Adipocyte (in vitro differentiated cells): ENCODE measurements around the gene GIPR.

Experiments
- DNase-seq: peaks from one replicate; pipeline ENCODE4 v3.0.0-alpha.2; 2015; ENCODE audit warnings: low read depth
- H3K27me3 ChIP-seq: replicated peaks from 2 replicates; pipeline ENCODE4 v1.7.0; 2013; ENCODE audit warnings: mild to moderate bottlenecking, low read length, moderate library complexity; ENCODE audit not compliant: control insufficient read depth, insufficient read depth
- H3K36me3 ChIP-seq: 2 replicates; pipeline ENCODE4 v1.7.0; 2013; ENCODE audit warnings: low read length, mild to moderate bottlenecking, moderate library complexity; ENCODE audit not compliant: control insufficient read depth, insufficient read depth, severe bottlenecking
- H3K4me1 ChIP-seq: 2 replicates; pipeline ENCODE4 v1.7.0; 2013; ENCODE audit warnings: mild to moderate bottlenecking, low read length, moderate library complexity; ENCODE audit not compliant: control insufficient read depth, insufficient read depth
- H3K4me3 ChIP-seq: 2 replicates; pipeline ENCODE4 v1.7.0; 2013; ENCODE audit warnings: mild to moderate bottlenecking, low read length, moderate library complexity
- H3K9ac ChIP-seq: 2 replicates; pipeline ENCODE4 v1.7.0; 2013; ENCODE audit warnings: mild to moderate bottlenecking, low read length, moderate library complexity
- H3K9me3 ChIP-seq: 2 replicates; pipeline ENCODE4 v1.7.0; 2013; ENCODE audit warnings: mild to moderate bottlenecking, low read length, moderate library complexity; ENCODE audit not compliant: control insufficient read depth

The GIPR gene

GRCh38 chr19:45705115-45705514 lies 37.1 kb downstream of the GIPR start:
- Histone ChIP-seq H3K27me3 (no peaks in the 10 kb centered on the region), H3K4me3 (no peak overlapping the region), H3K9me3 (no peaks in the 10 kb centered on the region), H3K36me3 (peaks cover 13% of the 10 kb centered on the region), H3K4me1 (no peaks in the 10 kb centered on the region), H3K9ac (no peak overlapping the region)
- no peak for DNase-seq

GRCh38 chr19:45705710-45706415 lies 37.8 kb downstream of the GIPR start:
- Histone ChIP-seq H3K4me3 (no peak overlapping the region), H3K9me3 (no peaks in the 10 kb centered on the region), H3K27me3 (no peaks in the 10 kb centered on the region), H3K4me1 (peaks cover 4% of the 10 kb centered on the region), H3K36me3 (peaks cover 13% of the 10 kb centered on the region), H3K9ac (no peak overlapping the region)
- DNase-seq = no peak

DNA sequence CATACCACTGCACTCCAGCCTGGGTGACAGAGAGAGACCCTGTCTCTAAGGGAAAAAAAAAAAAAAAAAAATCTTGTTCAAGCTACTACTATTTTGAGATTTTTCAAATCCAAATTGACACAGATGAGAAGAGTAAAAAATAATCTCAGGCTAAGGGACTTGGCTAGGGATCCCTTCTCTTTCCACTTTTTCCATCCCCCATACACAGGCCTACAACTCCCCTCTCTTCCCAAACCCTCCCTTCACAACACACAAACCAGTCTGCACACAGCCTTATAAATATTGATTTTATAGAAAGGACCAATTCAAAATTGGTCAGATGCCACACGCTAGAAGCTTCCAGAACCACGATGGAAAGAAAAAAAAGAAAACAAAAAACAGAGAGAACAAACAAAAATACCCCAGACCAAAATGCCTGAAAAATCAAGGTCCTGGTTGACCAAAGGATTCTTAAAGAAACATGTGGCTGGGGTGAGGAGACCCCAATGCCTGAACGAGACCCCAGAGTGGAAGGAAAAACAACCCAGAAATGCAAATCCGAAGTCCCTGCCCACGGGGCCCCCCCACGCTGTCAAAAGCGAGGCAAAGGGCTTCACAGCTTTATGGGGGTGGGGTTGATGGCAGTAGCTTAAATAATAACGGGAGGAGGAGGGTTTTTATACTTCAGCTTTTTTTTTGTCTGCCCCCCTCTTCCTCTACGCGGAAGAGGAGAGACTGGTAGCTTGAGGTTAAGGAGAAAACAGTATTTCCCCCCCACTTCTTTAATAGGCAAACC lies 42.5 kb downstream of the GIPR start:
- Histone ChIP-seq H3K4me3 (no peak overlapping the region), H3K4me1 (peaks cover 6% of the 10 kb centered on the region), H3K27me3 (no peaks in the 10 kb centered on the region), H3K9ac (peak overlapping the region; percentile 15), H3K36me3 (peaks cover 12% of the 10 kb centered on the region), H3K9me3 (no peaks in the 10 kb centered on the region)
- DNase-seq = no peak

- Histone ChIP-seq H3K9me3 (no peaks in the 10 kb centered on the region), H3K9ac (no peak overlapping the region), H3K36me3 (peaks cover 12% of the 10 kb centered on the region), H3K4me3 (no peak overlapping the region), H3K4me1 (peaks cover 16% of the 10 kb centered on the region), H3K27me3 (no peaks in the 10 kb centered on the region)
- no peak for DNase-seq
Observed at GRCh38 chr19:45711851-45712698, 44.1 kb downstream of the GIPR start.

- H3K4me3 ChIP-seq = no peak overlapping the region
- H3K9ac ChIP-seq = no peak overlapping the region
- H3K36me3 ChIP-seq = peaks cover 12% of the 10 kb centered on the region
- DNase-seq = no peak
- H3K4me1 ChIP-seq = peaks cover 17% of the 10 kb centered on the region
- H3K27me3 ChIP-seq = no peaks in the 10 kb centered on the region
- no peaks in the 10 kb centered on the region for H3K9me3 ChIP-seq
Observed at GRCh38 chr19:45712699-45713067, 44.7 kb downstream of the GIPR start.

DNA sequence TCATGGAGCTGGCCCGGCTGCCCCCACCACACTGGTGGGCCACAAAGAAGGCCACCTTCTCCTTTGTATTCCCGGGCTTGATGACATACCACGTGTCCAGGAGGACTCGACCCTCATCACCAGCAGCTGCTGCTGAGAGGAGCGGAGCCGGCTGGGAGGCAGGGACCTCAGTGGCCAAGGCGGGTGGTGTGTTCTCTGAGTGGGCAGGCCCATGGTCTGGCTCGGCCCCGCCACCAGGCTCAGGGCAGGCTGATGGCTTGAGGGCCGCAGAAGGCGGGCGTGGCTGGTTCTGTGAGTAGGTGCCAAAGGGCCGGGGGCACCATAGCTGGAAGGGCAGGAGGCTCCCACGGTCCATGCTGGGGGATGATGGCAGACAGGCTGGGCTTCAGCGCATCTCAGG lies 45.1 kb downstream of the GIPR start:
- H3K36me3 ChIP-seq = peaks cover 12% of the 10 kb centered on the region
- H3K9me3 ChIP-seq = no peaks in the 10 kb centered on the region
- peaks cover 22% of the 10 kb centered on the region for H3K4me1 ChIP-seq
- no peak overlapping the region for H3K4me3 ChIP-seq
- no peaks in the 10 kb centered on the region for H3K27me3 ChIP-seq
- H3K9ac ChIP-seq = no peak overlapping the region
- DNase-seq = no peak

DNA sequence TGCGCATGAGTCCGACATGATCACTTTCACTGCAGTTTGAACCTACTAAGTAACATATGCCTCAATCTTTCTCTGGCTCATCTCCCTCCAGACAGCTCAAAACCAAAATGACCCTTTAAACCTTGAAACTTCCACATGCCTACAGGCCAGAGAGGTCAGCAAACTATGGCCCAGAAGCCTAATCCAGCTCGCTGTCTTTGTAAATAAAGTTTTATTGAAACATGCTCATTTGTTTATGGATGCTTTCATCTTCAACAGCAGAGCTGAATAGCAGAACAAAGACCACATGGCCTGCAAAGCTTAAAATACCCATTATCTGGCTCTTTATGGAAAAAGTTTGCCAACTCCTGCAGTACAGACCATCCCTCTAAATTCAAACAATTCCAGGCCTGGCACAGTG lies 47.1 kb downstream of the GIPR start:
- peaks cover 27% of the 10 kb centered on the region for H3K4me1 ChIP-seq
- no peaks in the 10 kb centered on the region for H3K27me3 ChIP-seq
- H3K4me3 ChIP-seq = no peak overlapping the region
- no peak for DNase-seq
- H3K36me3 ChIP-seq = peaks cover 14% of the 10 kb centered on the region
- H3K9me3 ChIP-seq = no peaks in the 10 kb centered on the region
- no peak overlapping the region for H3K9ac ChIP-seq

GRCh38 chr19:45716359-45717130 lies 48.5 kb downstream of the GIPR start:
- H3K27me3 ChIP-seq = no peaks in the 10 kb centered on the region
- no peaks in the 10 kb centered on the region for H3K9me3 ChIP-seq
- H3K36me3 ChIP-seq = peaks cover 14% of the 10 kb centered on the region
- peak overlapping the region; percentile 97 for H3K4me3 ChIP-seq
- H3K4me1 ChIP-seq = peaks cover 30% of the 10 kb centered on the region
- peak overlapping the region; percentile 97 for H3K9ac ChIP-seq
- peak; percentile 53 for DNase-seq

DNA sequence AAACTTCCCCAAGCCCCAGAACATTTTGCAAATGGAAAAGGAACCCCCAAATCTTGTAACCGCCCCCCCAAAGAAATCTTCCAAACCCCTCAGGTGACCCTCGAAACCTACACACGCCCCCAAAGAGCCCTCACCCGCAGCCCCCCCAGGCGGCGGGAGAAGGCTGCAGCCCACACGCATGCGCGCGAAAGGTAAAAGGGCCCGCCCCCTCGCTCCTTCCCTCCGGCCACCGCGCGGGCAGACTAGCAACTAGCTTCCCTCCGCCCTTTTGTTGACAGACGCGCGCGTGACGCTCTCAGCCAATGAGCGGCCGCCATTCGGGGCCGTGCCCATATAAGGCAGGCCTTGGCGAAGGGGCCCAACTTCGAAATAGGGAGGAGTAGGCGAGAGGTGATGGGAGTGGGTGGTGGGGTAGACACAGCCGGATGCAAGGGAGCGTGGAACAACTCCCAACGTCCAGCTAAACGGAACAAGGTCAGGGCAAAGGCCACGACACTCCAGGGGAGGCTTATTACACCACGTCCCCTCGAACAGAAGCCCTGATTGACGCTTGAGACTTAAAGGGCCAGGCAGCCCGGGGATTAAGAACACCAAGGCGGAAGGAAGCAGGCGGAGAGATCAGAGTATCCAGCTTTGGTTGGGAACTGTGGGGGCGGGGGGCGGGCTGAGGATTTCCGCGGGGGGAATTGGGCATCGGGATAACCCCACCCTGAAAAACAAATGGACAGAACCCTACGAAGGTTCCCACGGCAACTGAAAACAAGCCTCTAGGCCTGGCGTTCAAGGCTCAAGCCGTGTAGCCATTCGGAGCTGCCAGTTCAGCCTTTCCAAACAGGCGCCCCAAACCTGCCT lies 49.3 kb downstream of the GIPR start:
- Histone ChIP-seq H3K4me3 (peak overlapping the region; percentile 97), H3K27me3 (no peaks in the 10 kb centered on the region), H3K36me3 (peaks cover 9% of the 10 kb centered on the region), H3K9me3 (no peaks in the 10 kb centered on the region), H3K4me1 (peaks cover 38% of the 10 kb centered on the region), H3K9ac (peak overlapping the region; percentile 97)
- DNase-seq = peak; percentile 100

DNA sequence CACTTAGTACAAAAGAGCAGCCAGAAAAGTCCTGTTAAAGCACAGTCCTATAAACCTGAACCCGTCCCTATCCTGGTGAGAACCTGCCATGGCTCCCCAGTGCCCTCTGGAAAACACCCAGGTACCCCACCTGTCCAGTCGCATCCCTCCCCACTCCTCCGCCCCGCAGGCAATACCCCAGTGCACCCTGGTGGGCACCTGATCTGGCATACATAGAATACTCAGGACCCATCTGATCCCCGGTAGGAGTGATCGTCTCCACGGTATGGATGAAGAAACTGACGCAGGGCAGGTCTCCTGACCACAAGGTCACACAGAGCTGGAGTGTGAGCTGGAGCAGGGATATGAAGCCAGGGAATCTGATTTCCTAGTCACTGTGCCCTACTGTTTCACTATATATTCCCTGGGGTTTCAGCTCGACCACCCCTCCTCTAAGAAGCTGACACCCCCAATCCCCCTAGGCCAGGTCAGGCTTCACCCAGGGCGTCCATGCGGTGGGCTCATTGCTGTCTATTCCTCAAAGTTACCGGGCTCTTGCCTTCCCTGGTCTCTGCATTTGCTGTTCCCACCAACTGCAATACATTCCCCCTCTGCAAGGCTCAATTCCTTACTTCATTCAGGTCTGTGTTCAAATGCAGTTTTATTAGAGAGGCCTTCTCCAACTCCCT lies 50.1 kb downstream of the GIPR start:
- Histone ChIP-seq H3K9me3 (no peaks in the 10 kb centered on the region), H3K4me3 (peak overlapping the region; percentile 97), H3K36me3 (peaks cover 4% of the 10 kb centered on the region), H3K27me3 (no peaks in the 10 kb centered on the region), H3K9ac (peak overlapping the region; percentile 82), H3K4me1 (peaks cover 42% of the 10 kb centered on the region)
- DNase-seq = no peak
